RWPE2 (cell line): ENCODE results near the gene HK2.
A peak's percentile ranks its signal among the peaks of the same experiment; 100 is the strongest.

Experiments used
- ATAC-seq: fragments of 200-7000 bp; cut with Tn5 transposase; 3 replicates; pipeline ENCODE4 v1.9.1; 2021; ENCODE audit warnings: low read depth
- DNase-seq: peaks from one replicate; pipeline ENCODE4 v3.0.0-alpha.2; 2020; ENCODE audit warnings: low spot score
- H3K27ac ChIP-seq: fragments of 450-650 bp; 2 replicates; pipeline ENCODE4 v1.5.1; 2017; ENCODE audit warnings: mild to moderate bottlenecking; ENCODE audit not compliant: poor library complexity, severe bottlenecking
- H3K27me3 ChIP-seq: fragments of 250-450 bp; sonication (Bioruptor Pico); 2 replicates; pipeline ENCODE4 v1.5.1; 2021; ENCODE audit warnings: mild to moderate bottlenecking, moderate library complexity; ENCODE audit not compliant: insufficient read depth, poor library complexity, severe bottlenecking
- H3K36me3 ChIP-seq: fragments of 250-450 bp; sonication (Bioruptor Pico); 2 replicates; pipeline ENCODE4 v1.5.1; 2020; ENCODE audit warnings: low read depth, mild to moderate bottlenecking, moderate library complexity
- H3K4me1 ChIP-seq: fragments of 250-450 bp; sonication (Bioruptor Pico); 2 replicates; pipeline ENCODE4 v1.5.1; 2021; ENCODE audit warnings: mild to moderate bottlenecking, moderate library complexity; ENCODE audit not compliant: insufficient read depth, poor library complexity, severe bottlenecking
- H3K4me3 ChIP-seq: fragments of 250-450 bp; sonication (Bioruptor Pico); 2 replicates; pipeline ENCODE4 v1.5.1; 2021; ENCODE audit warnings: mild to moderate bottlenecking, moderate library complexity; ENCODE audit not compliant: severe bottlenecking
- H3K9me3 ChIP-seq: fragments of 250-450 bp; sonication (Bioruptor Pico); 2 replicates; pipeline ENCODE4 v1.5.1; 2021; ENCODE audit warnings: mild to moderate bottlenecking, moderate library complexity; ENCODE audit not compliant: severe bottlenecking
- TF ChIP-seq, protein P1 (sequence below): fragments of 450-650 bp; IDR thresholded peaks from one replicate; pipeline ENCODE4 v1.5.1; 2017; ENCODE audit warnings: mild to moderate bottlenecking, moderate library complexity; ENCODE audit not compliant: poor library complexity, severe bottlenecking

Gene HK2

DNA sequence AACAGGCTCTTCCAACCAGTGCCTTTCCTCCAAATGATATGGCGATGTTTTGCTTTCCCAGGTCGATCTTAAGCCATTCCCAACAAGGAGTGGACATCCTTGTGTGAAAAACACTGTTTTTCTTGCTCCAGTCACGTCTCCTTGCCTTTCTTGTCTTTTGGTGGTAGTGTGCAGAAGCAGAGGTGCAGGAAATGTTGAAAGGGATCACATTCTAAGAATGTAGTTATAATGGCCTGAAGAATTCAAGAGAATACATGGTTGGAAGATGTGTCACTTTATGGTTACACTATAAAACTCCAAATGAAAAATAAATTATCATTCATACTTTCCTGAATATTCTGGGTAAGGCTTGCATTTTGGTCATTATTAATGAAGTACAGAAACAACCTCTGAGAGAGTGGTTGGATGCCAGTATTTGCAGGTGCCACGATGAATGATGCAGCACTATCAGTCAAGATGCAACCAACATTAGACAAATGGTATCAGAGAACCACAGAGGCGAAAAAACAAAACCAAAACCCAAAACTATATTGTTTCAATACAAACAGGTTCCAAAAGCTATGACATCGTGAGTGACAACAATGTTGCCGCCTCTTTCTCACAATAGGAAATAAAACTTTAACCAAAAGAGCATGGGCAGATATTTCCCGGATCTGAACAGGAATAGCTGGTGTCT, 97.0 kb downstream of the HK2 start:
- TF ChIP-seq, protein P1, sequence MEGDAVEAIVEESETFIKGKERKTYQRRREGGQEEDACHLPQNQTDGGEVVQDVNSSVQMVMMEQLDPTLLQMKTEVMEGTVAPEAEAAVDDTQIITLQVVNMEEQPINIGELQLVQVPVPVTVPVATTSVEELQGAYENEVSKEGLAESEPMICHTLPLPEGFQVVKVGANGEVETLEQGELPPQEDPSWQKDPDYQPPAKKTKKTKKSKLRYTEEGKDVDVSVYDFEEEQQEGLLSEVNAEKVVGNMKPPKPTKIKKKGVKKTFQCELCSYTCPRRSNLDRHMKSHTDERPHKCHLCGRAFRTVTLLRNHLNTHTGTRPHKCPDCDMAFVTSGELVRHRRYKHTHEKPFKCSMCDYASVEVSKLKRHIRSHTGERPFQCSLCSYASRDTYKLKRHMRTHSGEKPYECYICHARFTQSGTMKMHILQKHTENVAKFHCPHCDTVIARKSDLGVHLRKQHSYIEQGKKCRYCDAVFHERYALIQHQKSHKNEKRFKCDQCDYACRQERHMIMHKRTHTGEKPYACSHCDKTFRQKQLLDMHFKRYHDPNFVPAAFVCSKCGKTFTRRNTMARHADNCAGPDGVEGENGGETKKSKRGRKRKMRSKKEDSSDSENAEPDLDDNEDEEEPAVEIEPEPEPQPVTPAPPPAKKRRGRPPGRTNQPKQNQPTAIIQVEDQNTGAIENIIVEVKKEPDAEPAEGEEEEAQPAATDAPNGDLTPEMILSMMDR = no peak

DNA sequence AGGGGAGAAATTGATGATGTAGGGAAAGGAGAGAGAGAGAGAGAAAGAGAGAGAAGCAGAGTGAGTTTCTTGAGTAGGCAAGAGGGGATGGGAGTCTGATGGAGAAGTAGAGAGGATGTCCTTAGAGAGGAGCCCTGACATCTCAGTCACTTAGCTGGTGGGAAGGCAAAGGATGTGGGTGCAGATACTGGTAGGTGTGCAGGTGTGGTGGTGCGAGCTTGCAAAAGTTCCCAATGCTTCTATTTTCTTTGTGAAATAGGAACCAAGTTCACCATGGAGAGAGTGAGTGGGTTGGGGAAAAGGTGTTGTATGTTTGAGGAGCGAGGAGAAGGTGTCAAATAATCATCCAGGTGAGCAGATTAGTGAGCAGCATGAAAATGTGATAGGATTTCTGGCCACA, 98.0 kb downstream of the HK2 start:
- Histone ChIP-seq H3K27me3 (no peaks in the 10 kb centered on the region), H3K4me1 (peaks cover 11% of the 10 kb centered on the region), H3K4me3 (no peak overlapping the region), H3K27ac (no peak overlapping the region), H3K9me3 (no peaks in the 10 kb centered on the region), H3K36me3 (no peaks in the 10 kb centered on the region)
- DNase-seq (no peak), ATAC-seq (no peak)
- TF ChIP-seq, protein P1 = no peak

More for the DNA sequence above, 97.0 kb downstream of the HK2 start:
- Histone ChIP-seq H3K27ac (no peak overlapping the region), H3K36me3 (no peaks in the 10 kb centered on the region), H3K27me3 (no peaks in the 10 kb centered on the region), H3K4me1 (peaks cover 3% of the 10 kb centered on the region), H3K4me3 (no peak overlapping the region), H3K9me3 (no peaks in the 10 kb centered on the region)
- ATAC-seq (no peak), DNase-seq (no peak)

DNA sequence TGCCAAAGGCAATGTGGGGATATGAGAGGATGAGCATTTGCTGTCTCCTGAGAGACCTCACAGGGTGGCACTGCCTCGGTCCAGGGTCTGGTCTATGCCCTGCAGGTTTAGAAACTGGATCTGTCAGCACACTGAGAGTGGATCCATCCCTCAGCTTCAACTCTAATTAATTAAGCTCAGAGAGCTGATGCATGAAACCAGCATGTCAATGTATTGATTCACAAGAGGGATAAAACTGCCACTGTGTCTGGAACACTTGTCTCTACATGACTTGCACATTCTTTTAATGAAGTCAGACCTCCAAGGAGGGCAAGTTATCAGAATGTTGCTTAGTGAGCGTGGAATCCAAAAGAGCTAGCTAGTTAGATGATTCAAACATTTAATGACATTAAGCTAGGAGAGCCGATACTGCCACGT, 102.1 kb downstream of the HK2 start:
- DNase-seq (no peak), ATAC-seq (peak; percentile 93)
- Histone ChIP-seq H3K27me3 (no peaks in the 10 kb centered on the region), H3K4me1 (peaks cover 11% of the 10 kb centered on the region), H3K9me3 (no peaks in the 10 kb centered on the region), H3K27ac (peak overlapping the region; percentile 28), H3K36me3 (no peaks in the 10 kb centered on the region), H3K4me3 (no peak overlapping the region)
- TF ChIP-seq, protein P1 = no peak

DNA sequence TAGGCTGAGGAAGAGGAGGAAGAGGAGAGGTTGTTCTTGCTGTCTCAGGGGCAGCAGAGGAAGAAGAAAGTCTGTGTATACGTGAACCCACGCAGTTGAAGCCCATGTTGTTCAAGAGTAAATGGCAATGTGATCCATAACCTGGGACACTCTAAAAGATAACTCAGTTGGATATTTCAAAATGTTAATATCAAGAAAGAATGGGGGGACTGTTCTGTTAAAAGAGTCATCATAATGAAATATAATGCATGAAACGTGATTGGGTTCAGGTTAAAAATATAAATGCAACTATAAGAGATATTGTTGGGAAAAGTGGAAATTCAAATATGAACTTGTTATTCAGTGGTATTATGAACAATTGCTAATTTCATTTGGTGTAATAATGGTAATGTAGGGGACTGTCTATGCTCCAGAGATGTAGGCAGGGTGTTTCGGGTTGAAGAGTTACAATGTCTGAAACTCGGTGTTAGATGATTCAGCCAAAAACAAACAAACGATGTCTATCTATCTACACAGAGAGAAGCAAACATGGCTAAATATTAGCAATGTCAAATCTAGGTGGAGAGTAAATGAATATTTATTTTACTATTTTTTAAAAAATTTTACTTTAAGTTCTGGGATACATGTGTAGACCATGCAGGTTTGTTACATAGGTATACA, 103.4 kb downstream of the HK2 start:
- H3K36me3 ChIP-seq = no peaks in the 10 kb centered on the region
- H3K4me3 ChIP-seq = no peak overlapping the region
- H3K4me1 ChIP-seq = peaks cover 11% of the 10 kb centered on the region
- no peaks in the 10 kb centered on the region for H3K27me3 ChIP-seq
- no peaks in the 10 kb centered on the region for H3K9me3 ChIP-seq
- ATAC-seq = no peak
- no peak overlapping the region for H3K27ac ChIP-seq
- TF ChIP-seq, protein P1 = no peak
- no peak for DNase-seq

DNA sequence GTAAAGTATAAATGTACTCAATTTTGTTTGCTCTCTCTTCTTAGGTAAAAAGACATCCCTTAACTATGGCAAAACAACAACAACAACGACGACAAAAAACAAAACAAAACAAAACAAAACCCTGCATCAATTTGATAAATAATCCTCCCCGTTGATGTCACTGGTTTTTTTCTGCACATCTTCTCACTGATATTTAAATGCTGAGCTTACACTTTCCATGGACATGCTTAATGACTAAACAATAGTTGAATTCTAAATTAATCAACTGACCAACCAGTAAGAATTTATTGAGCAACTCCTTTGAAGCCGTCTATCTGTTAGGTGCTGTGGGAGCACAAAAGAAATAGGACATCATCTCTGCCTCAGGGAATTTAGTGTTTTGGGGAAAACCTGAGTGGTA, 104.3 kb downstream of the HK2 start:
- peaks cover 11% of the 10 kb centered on the region for H3K4me1 ChIP-seq
- H3K9me3 ChIP-seq = no peaks in the 10 kb centered on the region
- TF ChIP-seq, protein P1 = no peak
- no peak for ATAC-seq
- H3K4me3 ChIP-seq = no peak overlapping the region
- DNase-seq = no peak
- no peak overlapping the region for H3K27ac ChIP-seq
- no peaks in the 10 kb centered on the region for H3K36me3 ChIP-seq
- H3K27me3 ChIP-seq = no peaks in the 10 kb centered on the region
